Uterus (tissue), 2 donors: Measurements from ENCODE around the gene GC.

Experiments used
- CTCF ChIP-seq, 4 experiments: fragments of 200-600 bp in 2 of 4; fragments of 450-650 bp in 2 of 4; sonication (generic) in 2 of 4; IDR thresholded peaks; one replicate each; pipeline ENCODE4 v1.5.1; 2016 to 2019; ENCODE audit warnings: antibody characterized with exemption in 4 of 4, mild to moderate bottlenecking in 2 of 4, moderate library complexity in 1 of 4
- POLR2A ChIP-seq, 2 donors: fragments of 450-650 bp; IDR thresholded peaks; one replicate each; pipeline ENCODE4 v1.6.1; 2016; ENCODE audit warnings: antibody characterized with exemption in 2 of 2, mild to moderate bottlenecking in 1 of 2, moderate library complexity in 1 of 2

GRCh38 chr4:71769434-71769833, 14.4 kb downstream of the GC start:
- TF ChIP-seq CTCF (IDR thresholded peaks at IDR 0.05): no peak
- TF ChIP-seq POLR2A (IDR thresholded peaks at IDR 0.05): no peak
